Stomach (tissue), 9 donors: ENCODE results near the gene NFATC2. TPM values are rescaled to one million over a fixed set of nuclear protein-coding genes. Genes with fewer than 3 reads are reported as not detected.

Experiments used
- DNase-seq, 2 donors: peaks; one replicate each; pipeline versions ENCODE4 v3.0.0 to v3.0.0-alpha.2; 2013 to 2019
- H3K27ac ChIP-seq, 5 donors: fragments of 200-600 bp in 4 of 5; sonication (generic) in 4 of 5; one replicate each; pipeline ENCODE4 v1.5.1; 2013 to 2019; ENCODE audit warnings: mild to moderate bottlenecking in 1 of 5, moderate library complexity in 1 of 5
- H3K27me3 ChIP-seq, 3 donors: fragments of 200-600 bp; sonication (generic); one replicate each; pipeline ENCODE4 v1.5.1; 2017 to 2019; ENCODE audit warnings: mixed run types in 1 of 3
- H3K36me3 ChIP-seq, 4 donors: fragments of 200-600 bp; sonication (generic); 1 replicate in 3 of 4; 2 replicates in 1 of 4; pipeline ENCODE4 v1.5.1; 2016 to 2019
- H3K4me1 ChIP-seq, 4 donors: fragments of 200-600 bp; sonication (generic); one replicate each; pipeline ENCODE4 v1.5.1; 2016 to 2019
- H3K4me3 ChIP-seq, 4 donors: fragments of 200-600 bp; sonication (generic) in 3 of 4; one replicate each; pipeline ENCODE4 v1.5.1; 2016 to 2019; ENCODE audit warnings: mild to moderate bottlenecking in 1 of 4
- H3K9me3 ChIP-seq, 4 donors: fragments of 200-600 bp; sonication (generic); one replicate each; pipeline ENCODE4 v1.5.1; 2016 to 2019
- CTCF ChIP-seq, 7 experiments: fragments of 450-650 bp in 4 of 7; fragments of 200-600 bp in 3 of 7; sonication (generic) in 3 of 7; IDR thresholded peaks; one replicate each; pipeline ENCODE4 v1.5.1; 2016 to 2019; ENCODE audit warnings: antibody characterized with exemption in 7 of 7, control low read depth in 2 of 7, mild to moderate bottlenecking in 1 of 7
- EP300 ChIP-seq: sonication (generic); formaldehyde crosslinking; IDR thresholded peaks from one replicate; pipeline ENCODE4 v1.6.1; 2017; ENCODE audit warnings: antibody characterized with exemption
- POLR2A ChIP-seq, 4 donors: fragments of 450-650 bp; IDR thresholded peaks; one replicate each; pipeline ENCODE4 v1.6.1; 2016; ENCODE audit warnings: antibody characterized with exemption in 4 of 4, control low read depth in 2 of 4, mild to moderate bottlenecking in 1 of 4, moderate library complexity in 1 of 4
- POLR2AphosphoS5 ChIP-seq, 3 donors: sonication (generic); formaldehyde crosslinking; IDR thresholded peaks; one replicate each; pipeline ENCODE4 v1.6.1; 2016; ENCODE audit warnings: antibody characterized with exemption in 3 of 3
- WGBS, 5 donors: extraction: QIAGEN DNeasy Blood & Tissue Kit in 3 of 5; methylation state at CpG; one replicate each; pipeline versions ENCODE4 v1.1.5 to v1.1.7; 2013 to 2018; 5-methylcytosine and 5-hydroxymethylcytosine counted together
- intact Hi-C: fragments of 100-400 bp; cut with DNase I; formaldehyde crosslinking; loops from one replicate; pipeline ENCODE4 v1.15.1; 2023; ENCODE audit warnings: low total_unique reads
- polyA plus RNA-seq, 3 donors: library from polyadenylated mRNA; stranded (reverse); fragments of 200-250 nt; gene quantifications; one replicate each; pipeline ENCODE4 v1.2.3, GENCODE V29; 2013
- total RNA-seq, 5 donors: library from RNA; depleted of rRNA; stranded (reverse); fragments of >200 nt; gene quantifications; one replicate each; pipeline versions ENCODE4 v1.1.0 to v1.2.3, GENCODE V29; 2014 to 2016
- donor health status: healthy with polysubstance abuse.
- donor health status: Bipolar disorder and iron deficiency.
- donor health status: healthy.

NFATC2 gene
- total and polyA plus RNA-seq, 8 donors, result 1.4 to 31.9 (median 8.6) TPM

- Histone ChIP-seq H3K27me3 (no peaks in the 10 kb centered on the region), H3K4me1 (peaks cover 0 to 11% (median 4%) of the 10 kb centered on the region in 4 donors), H3K36me3 (no peaks in the 10 kb centered on the region), H3K4me3 (no peak overlapping the region), H3K27ac (no peak overlapping the region), H3K9me3 (no peaks in the 10 kb centered on the region)
- TF ChIP-seq POLR2A (IDR thresholded peaks at IDR 0.05) (no peak), CTCF (IDR thresholded peaks at IDR 0.05) (no peak), EP300 (no peak), POLR2AphosphoS5 (IDR thresholded peaks at IDR 0.05) (no peak)
- intact Hi-C loops, result no loop called here
- 46 to 79% (median 70%) methylated on average over 2 to 3 of the region's 3 CpGs for WGBS, 5 donors
- no peak for DNase-seq
These were observed 185.6 kb downstream of the NFATC2 start for GRCh38 chr20:51356871-51357270.

GRCh38 chr20:51354769-51355319, 187.7 kb downstream of the NFATC2 start:
- H3K27me3 ChIP-seq, result no peaks in the 10 kb centered on the region
- 42 to 59% (median 53%) methylated on average over 7 of the region's 7 CpGs for WGBS, 5 donors
- no peaks in the 10 kb centered on the region for H3K9me3 ChIP-seq
- H3K36me3 ChIP-seq, result no peaks in the 10 kb centered on the region
- TF ChIP-seq EP300 (no peak), CTCF (IDR thresholded peaks at IDR 0.05) (no peak), POLR2AphosphoS5 (IDR thresholded peaks at IDR 0.05) (no peak), POLR2A (IDR thresholded peaks at IDR 0.05) (no peak)
- peak overlapping the region in 1 of 5 donors; percentile 11 for H3K27ac ChIP-seq
- intact Hi-C loops, result no loop called here
- H3K4me3 ChIP-seq, result no peak overlapping the region
- peaks cover 0 to 11% (median 4%) of the 10 kb centered on the region in 4 donors for H3K4me1 ChIP-seq
- DNase-seq, result peak in 1 of 2 donors; percentile 37

GRCh38 chr20:51354191-51354768, 188.2 kb downstream of the NFATC2 start:
- no peaks in the 10 kb centered on the region for H3K27me3 ChIP-seq
- no peaks in the 10 kb centered on the region for H3K36me3 ChIP-seq
- no peaks in the 10 kb centered on the region for H3K9me3 ChIP-seq
- intact Hi-C loops, result no loop called here
- peak overlapping the region in 1 of 5 donors; percentile 11 for H3K27ac ChIP-seq
- TF ChIP-seq POLR2AphosphoS5 (IDR thresholded peaks at IDR 0.05), result no peak
- no peak for TF ChIP-seq POLR2A (IDR thresholded peaks at IDR 0.05)
- TF ChIP-seq CTCF (IDR thresholded peaks at IDR 0.05), result no peak
- no peak for TF ChIP-seq EP300
- WGBS, 5 donors, result 33 to 55% (median 54%) methylated on average over 17 of the region's 17 CpGs
- DNase-seq, result no peak
- no peak overlapping the region for H3K4me3 ChIP-seq
- H3K4me1 ChIP-seq, result peaks cover 0 to 11% (median 4%) of the 10 kb centered on the region in 4 donors

GRCh38 chr20:51353491-51353890, 189.0 kb downstream of the NFATC2 start:
- Histone ChIP-seq H3K27ac (no peak overlapping the region), H3K4me3 (no peak overlapping the region), H3K36me3 (no peaks in the 10 kb centered on the region), H3K4me1 (peaks cover 0 to 11% (median 4%) of the 10 kb centered on the region in 4 donors), H3K27me3 (no peaks in the 10 kb centered on the region), H3K9me3 (no peaks in the 10 kb centered on the region)
- TF ChIP-seq CTCF (IDR thresholded peaks at IDR 0.05) (no peak), POLR2AphosphoS5 (IDR thresholded peaks at IDR 0.05) (no peak), POLR2A (IDR thresholded peaks at IDR 0.05) (no peak), EP300 (no peak)
- DNase-seq, result no peak
- 67 to 81% (median 73%) methylated on average over 4 of the region's 4 CpGs for WGBS, 5 donors
- intact Hi-C loops, result no loop called here
